NT2/D1 (cell line): ENCODE results near the gene FAM24B.

Experiments
- DNase-seq: peaks from one replicate; pipeline ENCODE4 v3.0.0-alpha.2; 2011; ENCODE audit warnings: low read depth, low spot score
- H3K27me3 ChIP-seq: 2 replicates; pipeline ENCODE4 v1.6.0; 2011; ENCODE audit warnings: mild to moderate bottlenecking; ENCODE audit not compliant: insufficient read length, insufficient read depth
- H3K36me3 ChIP-seq: 2 replicates; pipeline ENCODE4 v1.6.1; 2011; ENCODE audit warnings: mild to moderate bottlenecking, low read length, mixed read lengths; ENCODE audit not compliant: insufficient read depth, insufficient read length
- H3K4me1 ChIP-seq: 2 replicates; pipeline ENCODE4 v1.5.1; 2011; ENCODE audit not compliant: insufficient read depth, insufficient read length
- H3K4me3 ChIP-seq: 2 replicates; pipeline ENCODE4 v1.5.1; 2011; ENCODE audit warnings: low read depth; ENCODE audit not compliant: insufficient read length
- H3K9ac ChIP-seq: 2 replicates; pipeline ENCODE4 v1.6.0; 2011; ENCODE audit warnings: low read depth; ENCODE audit not compliant: insufficient read length
- H3K9me3 ChIP-seq: 2 replicates; pipeline ENCODE4 v1.5.1; 2011; ENCODE audit warnings: mild to moderate bottlenecking, low read length; ENCODE audit not compliant: insufficient read depth
- SUZ12 ChIP-seq: IDR thresholded peaks from 2 replicates; pipeline ENCODE4 v1.6.1; 2011; ENCODE audit not compliant: insufficient read length, insufficient read depth; ENCODE audit errors: extremely low read depth
- YY1 ChIP-seq: IDR thresholded peaks from 2 replicates; pipeline ENCODE4 v1.6.1; 2011; ENCODE audit not compliant: insufficient read length, insufficient read depth
- ZNF274 ChIP-seq: IDR thresholded peaks from 2 replicates; pipeline ENCODE4 v1.6.1; 2011; ENCODE audit warnings: mild to moderate bottlenecking, low read depth, low read length

The FAM24B gene

GRCh38 chr10:122830273-122830964 lies 49.0 kb downstream of the FAM24B start:
- no peak overlapping the region for H3K9ac ChIP-seq
- peaks cover 2% of the 10 kb centered on the region for H3K4me1 ChIP-seq
- no peaks in the 10 kb centered on the region for H3K36me3 ChIP-seq
- no peak overlapping the region for H3K4me3 ChIP-seq
- no peaks in the 10 kb centered on the region for H3K9me3 ChIP-seq
- DNase-seq: no peak
- H3K27me3 ChIP-seq: no peaks in the 10 kb centered on the region
- TF ChIP-seq SUZ12 (no peak), YY1 (no peak), ZNF274 (no peak)

GRCh38 chr10:122829454-122829853 lies 49.9 kb downstream of the FAM24B start:
- no peak for DNase-seq
- no peak overlapping the region for H3K4me3 ChIP-seq
- no peaks in the 10 kb centered on the region for H3K27me3 ChIP-seq
- H3K9ac ChIP-seq: no peak overlapping the region
- no peaks in the 10 kb centered on the region for H3K9me3 ChIP-seq
- peaks cover 2% of the 10 kb centered on the region for H3K4me1 ChIP-seq
- H3K36me3 ChIP-seq: no peaks in the 10 kb centered on the region
- TF ChIP-seq YY1 (no peak), SUZ12 (no peak), ZNF274 (no peak)

GRCh38 chr10:122828716-122829255 lies 50.6 kb downstream of the FAM24B start:
- no peak for TF ChIP-seq SUZ12
- TF ChIP-seq YY1: no peak
- TF ChIP-seq ZNF274: no peak
- peaks cover 2% of the 10 kb centered on the region for H3K4me1 ChIP-seq
- no peaks in the 10 kb centered on the region for H3K27me3 ChIP-seq
- H3K4me3 ChIP-seq: no peak overlapping the region
- H3K9me3 ChIP-seq: no peaks in the 10 kb centered on the region
- no peak overlapping the region for H3K9ac ChIP-seq
- H3K36me3 ChIP-seq: no peaks in the 10 kb centered on the region
- no peak for DNase-seq

GRCh38 chr10:122827302-122827701 lies 52.1 kb downstream of the FAM24B start:
- peaks cover 2% of the 10 kb centered on the region for H3K4me1 ChIP-seq
- H3K4me3 ChIP-seq: no peak overlapping the region
- no peaks in the 10 kb centered on the region for H3K9me3 ChIP-seq
- no peak for TF ChIP-seq ZNF274
- TF ChIP-seq SUZ12: no peak
- TF ChIP-seq YY1: no peak
- H3K27me3 ChIP-seq: no peaks in the 10 kb centered on the region
- no peaks in the 10 kb centered on the region for H3K36me3 ChIP-seq
- H3K9ac ChIP-seq: no peak overlapping the region
- no peak for DNase-seq

- Histone ChIP-seq H3K9ac (no peak overlapping the region), H3K4me3 (no peak overlapping the region), H3K9me3 (no peaks in the 10 kb centered on the region), H3K27me3 (no peaks in the 10 kb centered on the region), H3K36me3 (no peaks in the 10 kb centered on the region), H3K4me1 (no peaks in the 10 kb centered on the region)
- TF ChIP-seq YY1: no peak
- no peak for TF ChIP-seq SUZ12
- TF ChIP-seq ZNF274: no peak
- DNase-seq: no peak
These were observed 56.2 kb downstream of the FAM24B start for GRCh38 chr10:122822973-122823690.

DNA sequence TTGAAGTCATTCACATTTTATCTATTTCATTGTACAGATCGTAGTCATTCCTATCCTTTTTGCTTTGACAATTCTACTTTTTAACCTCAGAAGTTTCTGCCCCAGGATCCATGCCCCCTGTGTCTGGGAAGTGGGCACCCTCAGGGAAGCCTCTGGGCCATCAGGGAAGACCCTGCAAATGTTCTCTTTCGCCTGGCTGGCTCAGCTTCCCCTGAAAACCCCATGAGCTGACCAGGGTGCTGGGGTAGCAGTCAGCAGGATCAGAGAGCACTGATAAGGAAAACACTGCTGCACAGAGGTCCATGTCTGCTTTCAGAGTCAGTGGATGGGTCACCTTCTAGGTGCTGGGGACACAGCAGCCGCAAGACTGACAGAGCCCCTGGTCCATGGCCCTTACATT lies 57.6 kb downstream of the FAM24B start:
- Histone ChIP-seq H3K27me3 (no peaks in the 10 kb centered on the region), H3K9ac (no peak overlapping the region), H3K4me1 (no peaks in the 10 kb centered on the region), H3K4me3 (no peak overlapping the region), H3K9me3 (no peaks in the 10 kb centered on the region), H3K36me3 (no peaks in the 10 kb centered on the region)
- TF ChIP-seq SUZ12 (no peak), YY1 (no peak)
- no peak for DNase-seq

DNA sequence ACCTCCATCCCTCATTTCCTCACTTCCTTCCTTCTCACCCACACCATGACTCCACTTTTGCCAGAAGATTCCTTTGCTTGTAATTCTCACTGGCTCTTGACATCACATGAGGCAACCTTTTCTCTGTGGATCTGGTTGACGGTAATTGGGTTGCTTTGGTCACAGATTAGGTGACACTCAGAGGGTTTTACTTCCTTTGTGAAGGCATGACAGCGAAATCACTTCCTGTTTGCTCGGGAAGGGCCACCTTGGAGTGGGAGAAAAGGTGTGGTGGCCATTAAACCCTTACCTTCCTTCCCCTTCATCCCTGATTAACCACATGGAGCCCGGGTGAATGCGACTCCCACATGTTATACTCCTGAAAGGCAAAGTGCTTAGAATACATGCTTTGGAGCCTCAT lies 63.9 kb downstream of the FAM24B start:
- no peak for TF ChIP-seq ZNF274
- no peak for TF ChIP-seq SUZ12
- no peak for TF ChIP-seq YY1
- Histone ChIP-seq H3K9me3 (no peaks in the 10 kb centered on the region), H3K4me3 (no peak overlapping the region), H3K4me1 (no peaks in the 10 kb centered on the region), H3K36me3 (no peaks in the 10 kb centered on the region), H3K9ac (no peak overlapping the region), H3K27me3 (no peaks in the 10 kb centered on the region)
- no peak for DNase-seq
